ENCODE measurements around the gene BCL11B.

The BCL11B gene

DNA sequence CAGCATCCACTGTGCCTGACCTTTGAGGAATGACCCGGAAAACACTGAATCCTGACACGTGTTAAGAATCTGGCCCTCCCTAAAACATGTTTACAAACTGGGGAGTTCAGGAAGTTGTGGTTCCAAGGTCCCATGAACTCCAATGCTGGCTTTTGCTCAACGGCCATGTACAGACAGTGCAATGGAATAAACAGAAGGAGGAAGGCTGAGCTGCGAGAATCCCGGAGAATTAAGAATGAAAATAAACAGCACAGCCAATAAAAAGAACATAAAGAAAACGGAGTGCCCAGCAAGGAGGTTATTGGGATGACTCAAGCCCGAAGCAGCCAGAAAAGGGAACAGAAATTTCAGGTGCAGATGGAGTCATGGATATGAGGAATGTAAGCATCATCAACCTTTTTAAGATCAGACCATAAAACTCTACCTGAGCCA lies 32.3 kb downstream of the BCL11B start:
- no peak for TF ChIP-seq GATA3 (IDR thresholded peaks at IDR 0.05; ENCODE audit: low read depth, low read length)
- no peak for TF ChIP-seq GATA2 (IDR thresholded peaks at IDR 0.05; ENCODE audit: low read depth, low read length)

DNA sequence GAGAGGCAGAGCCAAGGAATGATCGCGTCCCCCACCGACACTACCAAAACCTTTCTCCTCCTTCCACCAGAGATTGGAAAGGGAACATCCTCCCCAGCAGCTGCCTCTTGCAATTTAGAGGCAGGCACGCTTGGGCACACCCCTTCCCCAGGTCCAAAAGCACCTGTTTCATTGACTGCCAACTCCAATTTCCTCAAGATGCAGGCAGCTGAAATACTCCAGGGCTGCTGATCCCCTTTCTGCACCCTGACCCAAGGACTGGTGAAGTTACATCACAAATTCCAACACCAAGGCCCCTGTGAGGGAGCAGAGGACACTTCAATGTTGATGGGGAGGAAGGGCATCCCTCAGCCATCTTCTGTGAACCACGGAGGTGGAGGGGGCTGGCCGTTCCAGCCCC lies 33.8 kb downstream of the BCL11B start:
- no peak for TF ChIP-seq GATA3 (IDR thresholded peaks at IDR 0.05; ENCODE audit: low read depth, low read length)
- no peak for TF ChIP-seq GATA2 (IDR thresholded peaks at IDR 0.05; ENCODE audit: low read depth, low read length)

DNA sequence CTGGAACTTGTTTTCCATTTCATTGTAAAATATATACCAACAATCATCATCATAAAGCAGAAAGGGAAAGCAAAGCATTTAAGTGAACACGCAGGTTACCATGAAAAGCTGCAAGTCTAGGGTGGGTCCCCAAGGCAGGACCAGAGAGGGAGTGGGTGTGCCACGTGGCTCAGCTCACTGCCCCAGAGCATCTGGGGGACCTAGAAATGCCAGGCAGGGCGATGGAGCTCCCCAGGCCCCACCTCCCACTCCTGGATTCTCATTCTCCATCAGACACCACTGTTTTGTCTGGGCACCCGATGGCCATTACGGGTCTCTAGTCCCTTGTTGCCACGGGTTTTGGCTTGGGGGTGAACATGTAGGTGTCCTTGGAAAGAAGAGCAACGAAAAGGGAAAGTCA lies 34.7 kb downstream of the BCL11B start:
- TF ChIP-seq GATA3 (IDR thresholded peaks at IDR 0.05; ENCODE audit: low read depth, low read length) (no peak), GATA2 (IDR thresholded peaks at IDR 0.05; ENCODE audit: low read depth, low read length) (no peak)

DNA sequence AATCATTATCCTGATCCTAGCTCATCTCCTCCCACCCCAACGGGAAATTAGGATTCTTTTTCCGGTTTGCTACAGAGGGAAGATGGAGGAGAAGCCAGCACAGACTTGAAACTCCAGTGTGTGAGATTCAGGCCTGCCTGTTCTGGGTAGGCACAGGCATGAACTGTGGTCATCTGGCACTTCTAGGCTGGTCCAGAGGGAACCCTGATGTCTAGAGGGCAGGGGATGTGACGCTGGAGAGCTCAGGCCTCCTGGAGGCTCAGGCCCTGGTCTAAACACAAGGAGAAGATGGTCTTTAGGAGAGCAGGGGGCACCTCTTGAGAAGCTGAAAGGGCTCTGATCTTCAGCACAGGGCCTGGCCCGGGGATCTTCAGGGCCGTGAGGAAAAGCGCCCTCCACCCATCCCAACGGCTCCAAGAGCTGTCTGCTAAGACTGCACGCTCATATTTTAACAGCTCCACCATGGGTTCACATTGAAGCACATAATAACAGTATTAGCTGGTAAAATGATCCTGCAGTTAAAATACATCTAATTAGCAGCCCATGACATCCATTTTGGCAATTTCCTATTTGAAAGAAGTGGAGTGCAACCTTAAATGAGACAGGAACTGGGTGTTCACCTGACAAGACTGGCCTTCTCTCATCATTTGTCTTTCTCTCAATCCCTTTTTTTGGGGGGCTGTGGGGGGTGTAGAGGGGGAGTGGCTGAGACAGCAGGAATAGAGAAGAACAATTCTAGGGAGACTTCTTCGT lies 35.4 kb downstream of the BCL11B start:
- no peak for TF ChIP-seq GATA3 (IDR thresholded peaks at IDR 0.05; ENCODE audit: low read depth, low read length)
- TF ChIP-seq GATA2 (IDR thresholded peaks at IDR 0.05; ENCODE audit: low read depth, low read length), result no peak

DNA sequence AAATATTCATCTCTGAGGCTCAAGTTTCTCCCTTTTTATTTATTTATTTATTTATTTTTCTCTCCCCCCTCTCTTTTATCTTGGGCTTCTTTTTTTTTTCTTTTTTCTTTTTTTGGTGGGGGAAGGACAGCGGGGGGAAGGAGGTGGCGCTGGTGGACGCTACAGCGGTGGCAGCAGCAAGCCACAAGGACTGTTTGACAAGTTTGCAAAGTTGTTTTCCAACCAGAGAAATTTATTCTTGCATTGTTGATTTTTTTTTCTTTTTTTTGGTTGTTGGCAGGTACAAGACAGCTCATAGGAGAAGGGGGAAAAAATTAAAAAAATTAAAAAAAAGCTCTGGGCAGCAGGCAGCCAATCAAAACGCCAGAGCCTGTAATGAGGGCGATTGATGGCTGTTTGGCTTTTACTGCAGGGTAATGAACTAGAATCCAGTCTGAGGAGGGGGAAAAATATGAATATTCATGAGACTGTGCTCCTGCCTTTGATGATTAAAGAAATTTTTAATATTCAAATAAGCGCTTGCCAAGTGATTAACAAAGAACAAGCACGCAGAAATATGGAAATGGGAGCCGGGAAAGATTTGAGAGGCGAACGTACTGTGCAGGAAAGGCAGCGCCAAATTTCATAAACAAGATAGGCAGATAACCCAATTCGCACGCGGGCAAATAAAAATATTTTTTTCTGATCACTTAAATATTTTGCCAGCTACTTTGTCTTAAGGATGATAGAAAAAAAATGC lies 36.2 kb downstream of the BCL11B start:
- TF ChIP-seq GATA2 (IDR thresholded peaks at IDR 0.05; ENCODE audit: low read depth, low read length) (no peak), GATA3 (IDR thresholded peaks at IDR 0.05; ENCODE audit: low read depth, low read length) (no peak)

DNA sequence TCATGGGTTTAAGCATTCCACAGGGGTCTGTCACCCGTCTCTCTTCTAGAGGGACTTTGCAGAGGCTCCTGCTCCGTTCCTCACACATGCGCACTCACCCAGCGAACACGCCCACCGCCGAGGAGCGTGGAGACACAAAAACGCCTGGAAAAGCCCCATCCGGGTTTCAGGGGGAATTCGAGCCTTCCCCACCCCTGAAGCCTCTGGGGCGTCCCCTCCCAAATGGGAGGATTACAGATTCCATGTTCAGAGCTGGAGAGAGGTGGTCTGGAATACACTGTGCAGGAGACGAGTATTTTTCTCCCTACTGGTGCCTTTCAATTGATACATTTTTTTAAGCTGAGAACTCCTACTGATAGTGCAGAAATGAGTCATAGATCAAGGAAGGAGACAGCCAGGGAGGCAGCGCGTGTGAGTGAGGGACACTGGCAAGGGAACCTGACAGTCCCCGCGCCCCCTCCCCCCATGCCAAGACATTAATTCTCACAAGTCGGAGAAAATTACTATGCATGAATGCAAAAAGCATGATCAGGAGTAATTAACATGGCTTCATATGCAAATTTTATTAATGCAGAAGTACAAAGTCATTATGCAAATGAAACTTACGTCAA lies 36.9 kb downstream of the BCL11B start:
- TF ChIP-seq GATA2 (IDR thresholded peaks at IDR 0.05; ENCODE audit: low read depth, low read length) (no peak), GATA3 (IDR thresholded peaks at IDR 0.05; ENCODE audit: low read depth, low read length) (no peak)

DNA sequence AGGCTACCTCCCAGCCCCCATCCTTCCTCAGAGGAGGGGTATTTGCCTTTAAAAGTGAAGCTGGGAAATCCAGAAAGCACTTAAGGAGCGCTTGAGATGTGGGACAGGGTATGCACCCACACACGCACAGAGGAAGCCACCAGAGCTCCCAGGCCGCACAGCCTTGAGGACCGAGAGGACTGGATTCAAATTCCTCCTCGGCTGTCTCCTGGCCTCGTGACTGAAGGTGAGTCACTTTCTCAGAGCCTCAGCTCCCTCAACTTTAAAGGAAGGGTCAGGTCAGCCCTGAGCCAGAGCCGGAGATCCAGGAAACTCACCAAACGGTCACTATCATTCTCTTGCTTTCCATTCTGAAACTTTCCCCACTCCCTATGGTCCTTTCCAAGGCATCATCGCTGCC lies 37.6 kb downstream of the BCL11B start:
- TF ChIP-seq GATA3 (IDR thresholded peaks at IDR 0.05; ENCODE audit: low read depth, low read length), result no peak

DNA sequence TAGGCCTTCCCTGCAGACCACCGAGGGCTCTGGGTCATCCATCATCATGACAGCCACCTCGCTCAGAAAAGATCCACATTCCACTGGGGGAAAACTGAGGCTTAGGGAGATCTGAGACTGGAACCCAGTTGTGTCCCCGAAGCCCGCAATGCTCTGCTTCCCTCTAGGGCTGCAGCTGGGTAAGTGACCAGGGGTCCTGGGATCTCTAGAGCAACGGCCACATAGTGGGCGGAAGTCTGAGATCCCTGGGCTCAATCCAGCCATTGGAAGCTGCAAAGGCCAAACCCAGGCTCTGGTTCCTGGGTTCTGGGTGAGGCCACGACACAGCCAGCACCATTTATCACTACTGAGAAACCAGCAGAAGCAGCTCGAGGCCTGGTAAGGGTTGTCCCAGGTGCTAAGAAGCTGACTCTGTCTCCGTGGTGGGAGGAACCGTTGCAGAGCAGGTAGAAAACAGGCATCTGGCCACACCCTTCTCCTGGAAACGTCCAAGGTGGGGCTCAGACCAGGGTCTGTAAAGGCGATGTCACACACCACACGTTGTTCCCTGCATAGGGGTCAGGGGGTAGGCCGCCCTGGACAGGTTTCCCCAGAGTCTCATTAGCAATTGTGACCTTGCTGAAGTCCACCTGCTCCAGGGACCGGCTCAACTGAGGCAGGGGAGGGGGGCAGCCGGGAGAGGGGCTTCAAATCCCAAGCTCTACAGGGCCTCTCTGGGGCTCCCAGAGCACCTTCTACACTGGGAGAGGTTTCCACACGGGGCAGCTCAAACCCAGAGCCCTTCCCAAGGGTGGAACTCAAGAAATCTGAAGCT lies 38.6 kb downstream of the BCL11B start:
- TF ChIP-seq GATA3 (IDR thresholded peaks at IDR 0.05; ENCODE audit: low read depth, low read length) (no peak), GATA2 (IDR thresholded peaks at IDR 0.05; ENCODE audit: low read depth, low read length) (no peak)

DNA sequence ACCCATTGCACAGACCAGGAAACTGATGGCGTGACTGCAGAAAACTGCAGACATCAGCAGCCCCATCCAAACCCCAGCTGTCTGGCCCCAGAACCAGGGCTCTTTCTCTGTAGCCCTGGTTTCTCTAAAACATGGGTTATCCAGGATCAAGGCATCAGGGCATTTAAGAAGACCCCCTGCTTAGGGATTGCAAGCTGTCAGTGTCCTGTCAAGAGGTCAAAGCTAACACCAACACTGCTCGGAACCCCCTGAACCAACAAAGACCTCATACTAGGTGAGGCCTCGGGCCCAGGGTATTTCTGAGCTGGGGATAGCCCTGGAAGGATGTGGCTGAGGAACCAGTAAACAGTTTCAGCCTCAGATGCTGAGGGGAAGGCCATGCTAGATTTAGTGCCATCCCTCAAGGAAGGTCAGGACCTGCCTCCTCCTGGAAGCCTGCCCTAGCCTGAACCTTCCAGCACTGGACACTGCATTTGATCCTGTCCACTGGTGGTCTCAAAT lies 39.2 kb downstream of the BCL11B start:
- no peak for TF ChIP-seq GATA2 (IDR thresholded peaks at IDR 0.05; ENCODE audit: low read depth, low read length)
- TF ChIP-seq GATA3 (IDR thresholded peaks at IDR 0.05; ENCODE audit: low read depth, low read length), result no peak

DNA sequence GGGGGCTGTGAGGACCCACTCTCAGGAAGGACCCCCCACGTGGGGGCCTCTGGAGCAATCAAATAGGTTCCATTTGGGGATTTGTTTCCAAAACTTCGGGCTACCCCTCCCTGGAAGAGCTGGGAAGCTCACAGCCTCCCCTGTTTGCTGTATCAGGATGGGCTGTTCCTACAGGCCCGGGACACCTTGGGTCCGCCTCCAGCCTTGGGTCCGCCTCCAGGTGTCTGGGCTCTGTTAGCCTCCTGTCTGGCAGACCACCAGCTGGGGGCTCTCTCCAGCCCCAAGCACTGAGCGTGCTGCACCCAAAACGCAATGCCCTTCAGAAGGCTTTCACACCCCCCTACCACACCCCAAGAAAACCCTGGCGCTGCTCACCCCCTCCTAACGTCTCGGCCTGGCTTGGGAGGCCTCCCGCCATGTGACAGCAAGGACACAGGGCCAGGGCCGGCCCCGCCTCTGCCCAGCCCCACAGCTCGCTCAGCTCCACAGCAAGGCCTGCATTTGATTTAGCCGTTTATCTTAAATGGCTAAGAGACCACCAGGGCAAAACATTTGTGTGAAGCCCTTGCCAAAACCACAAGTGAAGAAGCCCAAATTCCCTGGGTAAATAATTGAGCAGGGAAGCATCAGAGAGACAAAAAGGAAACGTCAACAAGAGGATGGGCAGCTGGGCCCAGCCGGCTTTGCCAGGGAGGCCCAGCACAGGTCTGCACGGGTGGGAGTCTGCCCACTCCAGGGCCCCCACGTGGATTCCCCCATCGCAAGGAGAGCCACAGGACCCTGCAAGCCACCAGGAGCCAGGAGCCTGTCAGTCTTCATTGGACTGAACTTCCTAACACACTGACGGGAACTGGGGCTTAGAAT lies 39.9 kb downstream of the BCL11B start:
- TF ChIP-seq GATA3 (IDR thresholded peaks at IDR 0.05; ENCODE audit: low read depth, low read length), result no peak
- no peak for TF ChIP-seq GATA2 (IDR thresholded peaks at IDR 0.05; ENCODE audit: low read depth, low read length)

DNA sequence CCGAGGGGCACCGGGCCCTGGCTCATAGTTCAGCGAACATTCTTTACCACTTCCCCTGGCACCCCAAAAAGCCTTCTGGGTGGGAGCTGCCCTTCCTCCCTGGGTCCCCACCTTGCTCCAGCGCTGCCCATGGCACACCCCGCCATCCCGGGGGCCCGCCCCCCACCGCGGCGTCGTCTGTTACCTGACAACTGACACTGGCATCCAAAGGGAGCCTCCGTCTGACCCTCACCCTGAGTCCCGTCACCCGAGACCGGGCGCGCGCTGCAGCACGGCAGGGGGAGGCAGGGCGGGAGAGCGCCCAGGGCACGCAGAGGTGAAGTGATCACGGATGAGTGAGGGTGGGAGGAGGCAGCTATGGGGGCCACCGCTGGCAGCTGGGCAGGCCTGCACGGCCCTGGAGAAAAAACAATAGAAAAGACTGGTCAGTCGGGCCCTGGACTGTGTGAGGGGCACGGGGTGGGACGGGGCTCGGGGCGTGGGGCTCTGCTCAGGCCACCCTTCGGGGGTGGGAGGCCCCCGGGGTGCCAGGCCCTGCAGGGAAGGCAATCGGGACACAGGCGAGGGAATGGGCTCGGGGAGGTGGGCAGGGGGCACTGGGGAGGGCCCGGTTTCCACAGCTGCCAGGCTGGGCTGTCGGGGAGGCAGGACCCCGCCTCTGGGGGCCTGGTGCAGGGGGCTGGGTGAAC lies 40.7 kb downstream of the BCL11B start:
- TF ChIP-seq GATA2 (IDR thresholded peaks at IDR 0.05; ENCODE audit: low read depth, low read length) (no peak), GATA3 (IDR thresholded peaks at IDR 0.05; ENCODE audit: low read depth, low read length) (no peak)

Measured in SH-SY5Y (cell line).